Mesodermal cell (in vitro differentiated cells): ENCODE measurements around the gene ANKRD44.

ENCODE experiments used
- H3K27ac ChIP-seq: 2 replicates; pipeline ENCODE4 v1.7.0; 2013; ENCODE audit warnings: mild to moderate bottlenecking, low read depth, low read length, moderate library complexity; ENCODE audit not compliant: severe bottlenecking
- H3K36me3 ChIP-seq: 2 replicates; pipeline ENCODE4 v1.7.1; 2013; ENCODE audit warnings: mild to moderate bottlenecking, low read length, moderate library complexity; ENCODE audit not compliant: control insufficient read depth, insufficient read depth
- H3K4me1 ChIP-seq: one replicate; pipeline ENCODE4 v1.7.1; 2013; ENCODE audit warnings: mild to moderate bottlenecking, low read length; ENCODE audit not compliant: insufficient read depth, control insufficient read depth, poor library complexity, severe bottlenecking
- H3K4me3 ChIP-seq: 2 replicates; pipeline ENCODE4 v1.7.0; 2013; ENCODE audit warnings: low read length, control low read depth, mild to moderate bottlenecking; ENCODE audit not compliant: insufficient read depth, poor library complexity, severe bottlenecking; ENCODE audit errors: extremely low read depth
- H3K9me3 ChIP-seq: 2 replicates; pipeline ENCODE4 v1.7.1; 2013; ENCODE audit warnings: mild to moderate bottlenecking, low read length, moderate library complexity; ENCODE audit not compliant: control insufficient read depth
- whole genome bisulfite sequencing, 2 experiments: methylation state at CpG; one replicate each; pipeline ENCODE4 v1.1.5; 2013; ENCODE audit warnings: missing lambda C conversion rate in 2 of 2; ENCODE audit not compliant: insufficient coverage in 2 of 2; 5-methylcytosine and 5-hydroxymethylcytosine counted together

ANKRD44 gene

GRCh38 chr2:197195518-197195917, 115.1 kb downstream of the ANKRD44 start:
- Histone ChIP-seq H3K4me1 (peaks cover 5% of the 10 kb centered on the region), H3K36me3 (no peaks in the 10 kb centered on the region), H3K4me3 (no peak overlapping the region), H3K9me3 (no peaks in the 10 kb centered on the region), H3K27ac (no peak overlapping the region)
- 88 to 90% methylated on average over 2 to 3 of the region's 3 CpGs for WGBS, 2 experiments

- Histone ChIP-seq H3K4me1 (peaks cover 17% of the 10 kb centered on the region), H3K36me3 (no peaks in the 10 kb centered on the region), H3K4me3 (no peak overlapping the region), H3K9me3 (no peaks in the 10 kb centered on the region), H3K27ac (no peak overlapping the region)
- WGBS, 2 experiments, result 83 to 86% methylated on average over 1 to 2 of the region's 2 CpGs
Measured at GRCh38 chr2:197191940-197192322, 118.6 kb downstream of the ANKRD44 start.

GRCh38 chr2:197191177-197191939, 119.2 kb downstream of the ANKRD44 start:
- H3K4me3 ChIP-seq, result no peak overlapping the region
- 100% methylated on average over 1 of the region's 4 CpGs; no CpG with 5 or more reads in 1 of the 2 experiments for WGBS, 2 experiments
- no peaks in the 10 kb centered on the region for H3K9me3 ChIP-seq

GRCh38 chr2:197190100-197190432, 120.5 kb downstream of the ANKRD44 start:
- peaks cover 17% of the 10 kb centered on the region for H3K4me1 ChIP-seq
- H3K36me3 ChIP-seq, result no peaks in the 10 kb centered on the region
- 67 to 88% methylated on average over 1 of the region's 3 CpGs for WGBS, 2 experiments
- H3K4me3 ChIP-seq, result no peak overlapping the region
- H3K9me3 ChIP-seq, result no peaks in the 10 kb centered on the region
- no peak overlapping the region for H3K27ac ChIP-seq

More at GRCh38 chr2:197191177-197191939, 119.2 kb downstream of the ANKRD44 start:
- Histone ChIP-seq H3K4me1 (peaks cover 17% of the 10 kb centered on the region), H3K36me3 (no peaks in the 10 kb centered on the region), H3K27ac (no peak overlapping the region)

- Histone ChIP-seq H3K4me1 (peaks cover 17% of the 10 kb centered on the region), H3K4me3 (no peak overlapping the region), H3K27ac (no peak overlapping the region), H3K9me3 (no peaks in the 10 kb centered on the region), H3K36me3 (no peaks in the 10 kb centered on the region)
- 72 to 84% methylated on average over 7 to 8 of the region's 10 CpGs for WGBS, 2 experiments
Measured at GRCh38 chr2:197189426-197190099, 121.0 kb downstream of the ANKRD44 start.

GRCh38 chr2:197185676-197186075, 124.9 kb downstream of the ANKRD44 start:
- H3K9me3 ChIP-seq, result no peaks in the 10 kb centered on the region
- 80% methylated on average over 1 of the region's 1 CpG; no CpG with 5 or more reads in 1 of the 2 experiments for WGBS, 2 experiments
- no peak overlapping the region for H3K4me3 ChIP-seq
- H3K4me1 ChIP-seq, result peaks cover 14% of the 10 kb centered on the region
- H3K36me3 ChIP-seq, result no peaks in the 10 kb centered on the region
- no peak overlapping the region for H3K27ac ChIP-seq

GRCh38 chr2:197184959-197185586, 125.5 kb downstream of the ANKRD44 start:
- no peaks in the 10 kb centered on the region for H3K9me3 ChIP-seq
- no peak overlapping the region for H3K4me3 ChIP-seq
- H3K36me3 ChIP-seq, result no peaks in the 10 kb centered on the region
- 81 to 100% methylated on average over 3 to 6 of the region's 6 CpGs for WGBS, 2 experiments
- no peak overlapping the region for H3K27ac ChIP-seq
- H3K4me1 ChIP-seq, result peaks cover 8% of the 10 kb centered on the region

- Histone ChIP-seq H3K4me3 (no peak overlapping the region), H3K4me1 (no peaks in the 10 kb centered on the region), H3K9me3 (no peaks in the 10 kb centered on the region), H3K36me3 (no peaks in the 10 kb centered on the region), H3K27ac (no peak overlapping the region)
Measured at GRCh38 chr2:197183355-197183754, 127.2 kb downstream of the ANKRD44 start.

GRCh38 chr2:197182668-197183067, 127.9 kb downstream of the ANKRD44 start:
- Histone ChIP-seq H3K4me1 (no peaks in the 10 kb centered on the region), H3K27ac (no peak overlapping the region), H3K9me3 (no peaks in the 10 kb centered on the region), H3K36me3 (no peaks in the 10 kb centered on the region), H3K4me3 (no peak overlapping the region)
- 78 to 100% methylated on average over 1 of the region's 1 CpG for WGBS, 2 experiments

GRCh38 chr2:197181491-197181890, 129.1 kb downstream of the ANKRD44 start:
- Histone ChIP-seq H3K4me1 (no peaks in the 10 kb centered on the region), H3K9me3 (no peaks in the 10 kb centered on the region), H3K36me3 (no peaks in the 10 kb centered on the region), H3K27ac (no peak overlapping the region), H3K4me3 (no peak overlapping the region)
- 62 to 95% methylated on average over 3 of the region's 5 CpGs for WGBS, 2 experiments
